Measurements from ENCODE around the gene CROT.

- no peak for TF ChIP-seq CTCF (IDR thresholded peaks at IDR 0.05; ENCODE audit: insufficient read depth, low read depth, low read length)
- no peak for TF ChIP-seq EZH2 (IDR thresholded peaks at IDR 0.05; ENCODE audit: insufficient read depth, low read length)
These were observed 74.7 kb downstream of the CROT start for GRCh38 chr7:87420173-87420572.

Measured in astrocyte (in vitro differentiated cells and primary cell).